ENCODE data around the gene KLK15. TPM values are rescaled to one million over a fixed set of nuclear protein-coding genes. Genes with fewer than 3 reads are reported as not detected.

KLK15 gene
- total RNA-seq, 4 donors from 2014 or later, result not detected

DNA sequence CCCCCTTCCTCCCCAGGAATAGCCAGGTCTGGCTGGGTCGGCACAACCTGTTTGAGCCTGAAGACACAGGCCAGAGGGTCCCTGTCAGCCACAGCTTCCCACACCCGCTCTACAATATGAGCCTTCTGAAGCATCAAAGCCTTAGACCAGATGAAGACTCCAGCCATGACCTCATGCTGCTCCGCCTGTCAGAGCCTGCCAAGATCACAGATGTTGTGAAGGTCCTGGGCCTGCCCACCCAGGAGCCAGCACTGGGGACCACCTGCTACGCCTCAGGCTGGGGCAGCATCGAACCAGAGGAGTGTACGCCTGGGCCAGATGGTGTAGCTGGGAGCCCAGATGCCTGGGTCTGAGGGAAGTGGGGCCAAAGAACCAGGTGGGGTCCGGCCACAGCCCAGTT, 43.1 kb upstream of the KLK15 start:
- peaks cover 94% of the 10 kb centered on the region for H3K27me3 ChIP-seq
- H3K27ac ChIP-seq, result no peak overlapping the region
- no peaks in the 10 kb centered on the region for H3K4me1 ChIP-seq
- no peaks in the 10 kb centered on the region for H3K36me3 ChIP-seq
- no peak overlapping the region for H3K4me3 ChIP-seq
- no peak for ATAC-seq
- no peak for TF ChIP-seq POLR2AphosphoS5 (IDR thresholded peaks at IDR 0.05)
- no peak for TF ChIP-seq POLR2A (IDR thresholded peaks at IDR 0.05)
- TF ChIP-seq, protein P1, sequence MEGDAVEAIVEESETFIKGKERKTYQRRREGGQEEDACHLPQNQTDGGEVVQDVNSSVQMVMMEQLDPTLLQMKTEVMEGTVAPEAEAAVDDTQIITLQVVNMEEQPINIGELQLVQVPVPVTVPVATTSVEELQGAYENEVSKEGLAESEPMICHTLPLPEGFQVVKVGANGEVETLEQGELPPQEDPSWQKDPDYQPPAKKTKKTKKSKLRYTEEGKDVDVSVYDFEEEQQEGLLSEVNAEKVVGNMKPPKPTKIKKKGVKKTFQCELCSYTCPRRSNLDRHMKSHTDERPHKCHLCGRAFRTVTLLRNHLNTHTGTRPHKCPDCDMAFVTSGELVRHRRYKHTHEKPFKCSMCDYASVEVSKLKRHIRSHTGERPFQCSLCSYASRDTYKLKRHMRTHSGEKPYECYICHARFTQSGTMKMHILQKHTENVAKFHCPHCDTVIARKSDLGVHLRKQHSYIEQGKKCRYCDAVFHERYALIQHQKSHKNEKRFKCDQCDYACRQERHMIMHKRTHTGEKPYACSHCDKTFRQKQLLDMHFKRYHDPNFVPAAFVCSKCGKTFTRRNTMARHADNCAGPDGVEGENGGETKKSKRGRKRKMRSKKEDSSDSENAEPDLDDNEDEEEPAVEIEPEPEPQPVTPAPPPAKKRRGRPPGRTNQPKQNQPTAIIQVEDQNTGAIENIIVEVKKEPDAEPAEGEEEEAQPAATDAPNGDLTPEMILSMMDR (IDR thresholded peaks at IDR 0.05), result no peak
- no peak for TF ChIP-seq EP300 (IDR thresholded peaks at IDR 0.05)
- 69% methylated on average over 2 of the region's 7 CpGs; no CpG with 5 or more reads in 1 of the 2 donors for WGBS, 2 donors (ENCODE audit: low coverage in 1 of 2)
- H3K9me3 ChIP-seq, result no peaks in the 10 kb centered on the region

DNA sequence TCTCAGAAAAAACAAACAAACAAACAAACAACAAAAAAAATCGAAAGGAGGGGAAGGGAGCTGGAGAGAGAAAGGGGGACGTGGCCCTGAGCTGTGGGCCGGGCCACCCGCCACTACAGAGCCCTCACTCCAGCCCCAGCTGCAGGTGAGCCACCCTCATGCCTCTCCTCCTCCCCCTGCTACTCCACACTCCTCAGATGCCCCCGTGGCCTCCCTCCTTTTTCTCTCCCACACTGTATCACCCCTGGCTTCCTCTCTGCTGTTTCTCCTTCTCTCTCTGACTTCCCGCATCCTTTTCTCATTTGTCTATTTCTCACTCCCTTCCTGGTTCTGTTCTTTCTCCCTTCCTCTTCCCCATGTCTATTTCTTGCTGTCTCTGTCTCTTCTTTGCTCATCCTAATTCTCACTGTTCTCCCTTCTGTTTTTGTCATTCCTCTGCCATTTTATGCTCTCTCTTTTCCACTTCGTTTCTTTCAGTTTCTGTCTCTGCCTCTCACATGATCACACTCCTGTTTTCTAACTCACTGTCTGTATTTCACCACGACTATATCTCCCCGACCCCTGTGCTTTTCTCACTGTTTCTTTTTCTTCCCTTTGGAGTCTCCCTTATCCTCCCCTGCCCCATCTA, 42.5 kb upstream of the KLK15 start:
- Histone ChIP-seq H3K27me3 (peaks cover 94% of the 10 kb centered on the region), H3K27ac (no peak overlapping the region), H3K4me1 (no peaks in the 10 kb centered on the region), H3K4me3 (no peak overlapping the region), H3K9me3 (no peaks in the 10 kb centered on the region), H3K36me3 (no peaks in the 10 kb centered on the region)
- no peak for TF ChIP-seq POLR2AphosphoS5 (IDR thresholded peaks at IDR 0.05)
- TF ChIP-seq, protein P1 (IDR thresholded peaks at IDR 0.05), result no peak
- TF ChIP-seq POLR2A (IDR thresholded peaks at IDR 0.05), result no peak
- TF ChIP-seq EP300 (IDR thresholded peaks at IDR 0.05), result no peak
- no peak for ATAC-seq
- 29 to 44% methylated on average over 7 to 9 of the region's 9 CpGs for WGBS, 2 donors (ENCODE audit: low coverage in 1 of 2)

DNA sequence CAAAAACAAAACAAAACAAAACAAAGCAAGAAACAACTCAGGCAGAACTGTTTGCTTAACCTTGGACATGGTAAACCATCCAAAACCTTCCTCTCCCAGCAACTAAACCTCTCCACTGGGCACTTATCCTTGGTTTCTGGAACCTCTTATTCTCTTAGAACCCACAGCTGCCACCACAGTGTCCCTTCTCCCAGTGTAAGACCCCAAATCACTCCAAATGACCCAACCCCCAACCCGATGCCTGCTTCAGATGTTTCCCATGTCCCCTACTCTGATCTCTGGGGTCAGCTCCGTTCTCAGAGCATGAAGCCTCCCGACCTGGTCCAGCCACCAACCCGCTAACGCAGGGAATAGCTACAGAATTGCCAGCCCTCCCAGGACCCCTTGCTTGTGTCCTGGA, 40.8 kb upstream of the KLK15 start:
- no peak for ATAC-seq
- no peaks in the 10 kb centered on the region for H3K36me3 ChIP-seq
- no peak overlapping the region for H3K4me3 ChIP-seq
- H3K27me3 ChIP-seq, result peaks cover 96% of the 10 kb centered on the region
- H3K9me3 ChIP-seq, result no peaks in the 10 kb centered on the region
- H3K27ac ChIP-seq, result no peak overlapping the region
- no peaks in the 10 kb centered on the region for H3K4me1 ChIP-seq
- no peak for TF ChIP-seq EP300 (IDR thresholded peaks at IDR 0.05)
- TF ChIP-seq, protein P1 (IDR thresholded peaks at IDR 0.05), result no peak
- no peak for TF ChIP-seq POLR2AphosphoS5 (IDR thresholded peaks at IDR 0.05)
- TF ChIP-seq POLR2A (IDR thresholded peaks at IDR 0.05), result no peak
- 65 to 76% methylated on average over 2 to 5 of the region's 5 CpGs for WGBS, 2 donors (ENCODE audit: low coverage in 1 of 2)

DNA sequence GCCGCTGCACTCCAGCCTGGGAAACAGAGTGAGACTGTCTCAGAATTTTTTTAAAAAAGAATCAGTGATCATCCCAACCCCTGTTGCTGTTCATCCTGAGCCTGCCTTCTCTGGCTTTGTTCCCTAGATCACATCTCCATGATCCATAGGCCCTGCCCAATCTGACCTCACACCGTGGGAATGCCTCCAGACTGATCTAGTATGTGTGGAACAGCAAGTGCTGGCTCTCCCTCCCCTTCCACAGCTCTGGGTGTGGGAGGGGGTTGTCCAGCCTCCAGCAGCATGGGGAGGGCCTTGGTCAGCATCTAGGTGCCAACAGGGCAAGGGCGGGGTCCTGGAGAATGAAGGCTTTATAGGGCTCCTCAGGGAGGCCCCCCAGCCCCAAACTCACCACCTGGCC, 39.7 kb upstream of the KLK15 start, which contains the start of gene KLK2:
KLK2 (plus strand) TSS at position 384 of the 400 bp plus-strand sequence. CDS start 35 bp downstream, outside the sequence.
- Histone ChIP-seq H3K27me3 (peaks cover 96% of the 10 kb centered on the region), H3K4me3 (no peak within 1 kb of the TSS), H3K27ac (no peak within 1 kb of the TSS), H3K9me3 (no peaks in the 10 kb centered on the region), H3K36me3 (no peaks in the 10 kb centered on the region), H3K4me1 (no peaks in the 10 kb centered on the region)
- ATAC-seq, result no peak
- TF ChIP-seq, protein P1 (IDR thresholded peaks at IDR 0.05), result no peak
- TF ChIP-seq POLR2A (IDR thresholded peaks at IDR 0.05) (no peak), POLR2AphosphoS5 (IDR thresholded peaks at IDR 0.05) (no peak), EP300 (IDR thresholded peaks at IDR 0.05) (no peak)
- 70% methylated on average over 1 of the region's 3 CpGs; no CpG with 5 or more reads in 1 of the 2 donors for WGBS, 2 donors (ENCODE audit: low coverage in 1 of 2)

DNA sequence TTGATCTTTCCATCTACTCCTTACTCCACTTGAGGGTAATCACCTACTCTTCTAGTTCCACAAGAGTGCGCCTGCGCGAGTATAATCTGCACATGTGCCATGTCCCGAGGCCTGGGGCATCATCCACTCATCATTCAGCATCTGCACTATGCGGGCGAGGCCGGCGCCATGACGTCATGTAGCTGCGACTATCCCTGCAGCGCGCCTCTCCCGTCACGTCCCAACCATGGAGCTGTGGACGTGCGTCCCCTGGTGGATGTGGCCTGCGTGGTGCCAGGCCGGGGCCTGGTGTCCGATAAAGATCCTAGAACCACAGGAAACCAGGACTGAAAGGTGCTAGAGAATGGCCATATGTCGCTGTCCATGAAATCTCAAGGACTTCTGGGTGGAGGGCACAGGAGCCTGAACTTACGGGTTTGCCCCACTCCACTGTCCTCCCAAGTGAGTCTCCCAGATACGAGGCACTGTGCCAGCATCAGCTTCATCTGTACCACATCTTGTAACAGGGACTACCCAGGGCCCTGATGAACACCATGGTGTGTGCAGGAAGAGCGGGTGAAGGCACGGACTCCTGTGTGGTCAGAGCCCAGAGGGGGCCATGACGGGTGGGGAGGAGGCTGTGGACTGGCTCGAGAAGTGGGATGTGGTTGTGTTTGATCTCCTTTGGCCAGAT, 37.2 kb upstream of the KLK15 start:
- no peaks in the 10 kb centered on the region for H3K9me3 ChIP-seq
- H3K27me3 ChIP-seq, result peaks cover 93% of the 10 kb centered on the region
- H3K4me1 ChIP-seq, result no peaks in the 10 kb centered on the region
- WGBS, 2 donors (ENCODE audit: low coverage in 1 of 2), result 53 to 71% methylated on average over 3 to 12 of the region's 26 CpGs
- TF ChIP-seq, protein P1 (IDR thresholded peaks at IDR 0.05), result no peak
- TF ChIP-seq EP300 (IDR thresholded peaks at IDR 0.05) (no peak), POLR2AphosphoS5 (IDR thresholded peaks at IDR 0.05) (no peak), POLR2A (IDR thresholded peaks at IDR 0.05) (no peak)
- no peak for ATAC-seq
- no peak overlapping the region for H3K4me3 ChIP-seq
- H3K36me3 ChIP-seq, result no peaks in the 10 kb centered on the region
- no peak overlapping the region for H3K27ac ChIP-seq

Data from gastroesophageal sphincter (tissue), 4 donors.